CD4-positive, alpha-beta T cell treated with Interleukin-1 beta for 1 hour (primary cell): ENCODE measurements around the gene NFYA.

Experiments
- DNase-seq, 2 donors: peaks; one replicate each; pipeline ENCODE4 v3.0.0-alpha.2; 2020 to 2022

Gene NFYA

GRCh38 chr6:41122373-41122772, 49.6 kb downstream of the NFYA start:
- DNase-seq: no peak

- no peak for DNase-seq
Observed at GRCh38 chr6:41122918-41123317, 50.1 kb downstream of the NFYA start.

DNA sequence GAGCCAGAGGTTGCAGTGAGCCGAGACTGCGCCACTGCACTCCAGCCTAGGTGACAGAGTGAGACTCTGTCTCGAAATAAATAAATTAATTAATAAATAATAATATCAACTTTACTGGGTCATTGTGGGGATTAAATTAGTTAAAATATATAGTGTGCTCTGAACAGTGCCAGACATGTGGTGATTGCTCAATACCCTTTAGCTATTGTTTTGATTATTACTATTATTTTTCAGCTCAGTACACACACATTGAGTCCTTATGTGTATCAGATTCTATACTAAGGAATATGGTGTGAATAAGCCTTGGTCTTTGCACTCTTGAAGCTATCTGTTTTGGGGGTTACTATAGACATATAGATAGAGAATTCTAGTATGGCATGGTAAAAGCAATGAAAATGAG, 52.5 kb downstream of the NFYA start:
- no peak for DNase-seq

GRCh38 chr6:41132254-41132653, 59.5 kb downstream of the NFYA start:
- no peak for DNase-seq

GRCh38 chr6:41135062-41135832, 62.5 kb downstream of the NFYA start:
- DNase-seq: no peak

- no peak for DNase-seq
Observed at GRCh38 chr6:41136911-41137310, 64.1 kb downstream of the NFYA start.

- DNase-seq: no peak
Observed at GRCh38 chr6:41147917-41148316, 75.1 kb downstream of the NFYA start.
